ENCODE measurements around the gene GARNL3. TPM values are rescaled to one million over a fixed set of nuclear protein-coding genes. Genes with fewer than 3 reads are reported as not detected.

Gene GARNL3
- total RNA-seq, 1 experiment from 2014 or later: 11.5 TPM

DNA sequence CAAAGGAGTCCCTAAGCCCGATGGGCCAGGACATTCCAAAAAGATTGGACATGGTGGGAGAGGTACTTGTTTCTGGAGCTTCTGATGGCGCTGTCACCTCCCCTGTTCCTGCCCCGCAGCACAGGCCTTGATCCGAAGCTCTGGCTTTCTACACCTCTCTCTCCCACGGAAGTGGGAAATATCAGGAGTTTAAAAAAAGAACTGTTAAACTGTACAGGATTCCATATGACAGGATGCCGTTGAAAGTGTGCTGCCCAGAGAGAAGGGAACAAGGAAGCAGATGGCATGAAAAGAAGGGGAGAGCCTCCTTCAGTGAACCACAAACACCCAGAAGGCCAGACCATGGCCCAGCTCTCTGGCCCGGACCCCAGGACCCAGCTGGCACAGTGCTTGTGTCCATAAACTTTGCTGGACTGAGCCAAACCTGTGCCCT lies 105.6 kb downstream of the GARNL3 start:
- BruUV-seq (replicated peaks): no TSS peak
- TF ChIP-seq, protein P1, sequence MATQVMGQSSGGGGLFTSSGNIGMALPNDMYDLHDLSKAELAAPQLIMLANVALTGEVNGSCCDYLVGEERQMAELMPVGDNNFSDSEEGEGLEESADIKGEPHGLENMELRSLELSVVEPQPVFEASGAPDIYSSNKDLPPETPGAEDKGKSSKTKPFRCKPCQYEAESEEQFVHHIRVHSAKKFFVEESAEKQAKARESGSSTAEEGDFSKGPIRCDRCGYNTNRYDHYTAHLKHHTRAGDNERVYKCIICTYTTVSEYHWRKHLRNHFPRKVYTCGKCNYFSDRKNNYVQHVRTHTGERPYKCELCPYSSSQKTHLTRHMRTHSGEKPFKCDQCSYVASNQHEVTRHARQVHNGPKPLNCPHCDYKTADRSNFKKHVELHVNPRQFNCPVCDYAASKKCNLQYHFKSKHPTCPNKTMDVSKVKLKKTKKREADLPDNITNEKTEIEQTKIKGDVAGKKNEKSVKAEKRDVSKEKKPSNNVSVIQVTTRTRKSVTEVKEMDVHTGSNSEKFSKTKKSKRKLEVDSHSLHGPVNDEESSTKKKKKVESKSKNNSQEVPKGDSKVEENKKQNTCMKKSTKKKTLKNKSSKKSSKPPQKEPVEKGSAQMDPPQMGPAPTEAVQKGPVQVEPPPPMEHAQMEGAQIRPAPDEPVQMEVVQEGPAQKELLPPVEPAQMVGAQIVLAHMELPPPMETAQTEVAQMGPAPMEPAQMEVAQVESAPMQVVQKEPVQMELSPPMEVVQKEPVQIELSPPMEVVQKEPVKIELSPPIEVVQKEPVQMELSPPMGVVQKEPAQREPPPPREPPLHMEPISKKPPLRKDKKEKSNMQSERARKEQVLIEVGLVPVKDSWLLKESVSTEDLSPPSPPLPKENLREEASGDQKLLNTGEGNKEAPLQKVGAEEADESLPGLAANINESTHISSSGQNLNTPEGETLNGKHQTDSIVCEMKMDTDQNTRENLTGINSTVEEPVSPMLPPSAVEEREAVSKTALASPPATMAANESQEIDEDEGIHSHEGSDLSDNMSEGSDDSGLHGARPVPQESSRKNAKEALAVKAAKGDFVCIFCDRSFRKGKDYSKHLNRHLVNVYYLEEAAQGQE (IDR thresholded peaks at IDR 0.05; ENCODE audit: insufficient read depth in 1 of 2, low read depth in 2 of 2, low read length in 1 of 2): no peak
- TF ChIP-seq, protein P2, sequence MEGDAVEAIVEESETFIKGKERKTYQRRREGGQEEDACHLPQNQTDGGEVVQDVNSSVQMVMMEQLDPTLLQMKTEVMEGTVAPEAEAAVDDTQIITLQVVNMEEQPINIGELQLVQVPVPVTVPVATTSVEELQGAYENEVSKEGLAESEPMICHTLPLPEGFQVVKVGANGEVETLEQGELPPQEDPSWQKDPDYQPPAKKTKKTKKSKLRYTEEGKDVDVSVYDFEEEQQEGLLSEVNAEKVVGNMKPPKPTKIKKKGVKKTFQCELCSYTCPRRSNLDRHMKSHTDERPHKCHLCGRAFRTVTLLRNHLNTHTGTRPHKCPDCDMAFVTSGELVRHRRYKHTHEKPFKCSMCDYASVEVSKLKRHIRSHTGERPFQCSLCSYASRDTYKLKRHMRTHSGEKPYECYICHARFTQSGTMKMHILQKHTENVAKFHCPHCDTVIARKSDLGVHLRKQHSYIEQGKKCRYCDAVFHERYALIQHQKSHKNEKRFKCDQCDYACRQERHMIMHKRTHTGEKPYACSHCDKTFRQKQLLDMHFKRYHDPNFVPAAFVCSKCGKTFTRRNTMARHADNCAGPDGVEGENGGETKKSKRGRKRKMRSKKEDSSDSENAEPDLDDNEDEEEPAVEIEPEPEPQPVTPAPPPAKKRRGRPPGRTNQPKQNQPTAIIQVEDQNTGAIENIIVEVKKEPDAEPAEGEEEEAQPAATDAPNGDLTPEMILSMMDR (IDR thresholded peaks at IDR 0.05): no peak
- TF ChIP-seq SIN3A (IDR thresholded peaks at IDR 0.05; ENCODE audit: borderline replicate concordance, insufficient read depth, low read depth, low read length) (no peak), POLR2AphosphoS5 (IDR thresholded peaks at IDR 0.05; ENCODE audit: low read depth, low read length) (no peak), TCF7L2 (IDR thresholded peaks at IDR 0.05; ENCODE audit: low read depth, low read length) (no peak)
- no peaks in the 10 kb centered on the region for H3K4me1 ChIP-seq (ENCODE audit: control insufficient read depth, insufficient read depth, low read length)
- CTCF ChIA-PET: no interaction called here
- no peak overlapping the region for H3K27ac ChIP-seq (ENCODE audit: low read length)
- H3K36me3 ChIP-seq (ENCODE audit: control insufficient read depth, insufficient read depth, low read length): no peaks in the 10 kb centered on the region
- H3K27me3 ChIP-seq (ENCODE audit: control insufficient read depth, insufficient read depth, low read length): no peaks in the 10 kb centered on the region
- no peak overlapping the region for H3K4me3 ChIP-seq (ENCODE audit: low read depth in 2 of 2, low read length in 2 of 2)
- DNase-seq (ENCODE audit: low read depth, low spot score) (no peak), ATAC-seq (no peak)
- intact Hi-C loops (cut with micrococcal nuclease; ENCODE audit: unreplicated experiment): no loop called here
- in situ Hi-C loops (cut with HindIII; ENCODE audit: low pct_unique_long_range_greater_than_20kb, low sequenced_read_pairs): no loop called here
- no peaks in the 10 kb centered on the region for H3K9me3 ChIP-seq (ENCODE audit: control insufficient read depth, insufficient read depth, low read depth, low read length)
- POLR2A ChIA-PET: no interaction called here

DNA sequence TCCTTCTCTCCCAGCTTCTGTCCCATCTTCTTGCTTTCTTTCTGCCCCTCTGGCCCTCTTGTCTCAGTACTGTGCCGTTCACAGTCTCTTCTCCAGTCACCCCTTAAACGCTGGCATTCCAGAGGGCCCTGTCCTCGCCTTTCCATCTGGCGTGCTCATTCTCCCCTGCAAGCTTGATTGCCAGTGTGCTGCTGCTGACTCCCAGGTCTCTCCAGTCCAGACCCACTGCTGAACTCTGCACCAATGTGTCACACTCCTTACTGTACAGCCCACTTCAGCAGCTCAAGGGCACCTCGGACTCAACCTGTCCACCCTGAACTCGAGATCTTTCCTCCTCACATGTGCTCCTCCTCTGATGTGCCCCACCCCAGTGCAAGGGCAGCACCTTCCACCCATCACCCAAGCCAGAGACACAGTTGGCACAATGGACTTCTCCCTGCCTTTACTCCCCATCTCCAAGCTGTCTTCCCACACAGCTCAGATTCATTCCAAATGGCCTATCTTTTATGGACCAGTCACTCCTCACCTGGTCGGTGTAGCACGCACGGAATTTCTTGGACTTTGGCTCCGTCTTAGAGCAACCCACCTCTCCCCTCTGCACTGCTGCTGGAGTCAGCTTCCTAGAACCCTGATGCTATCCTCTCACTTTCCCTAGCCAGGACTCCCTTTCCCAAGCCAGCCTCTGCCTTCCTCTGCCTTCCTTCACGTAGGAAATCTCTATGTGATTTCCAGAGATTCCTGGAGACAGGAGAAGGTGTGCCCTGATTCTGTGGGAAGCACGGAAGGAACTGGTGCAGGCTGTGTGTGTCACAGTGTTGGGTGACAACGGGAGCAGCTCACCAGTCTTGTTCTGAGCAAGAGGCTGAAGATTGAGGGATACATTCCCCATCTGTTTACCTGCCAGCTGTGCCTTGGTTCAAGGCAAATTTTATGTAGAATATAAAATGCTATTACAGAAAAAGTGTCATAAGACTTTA lies 106.4 kb downstream of the GARNL3 start:
- ChIA-PET POLR2A (no interaction called here), CTCF (no interaction called here)
- no TSS peak for BruUV-seq (replicated peaks)
- ATAC-seq: peak; percentile 34; the same call in 1 of the 2 replicates
- in situ Hi-C loops (cut with HindIII; ENCODE audit: low pct_unique_long_range_greater_than_20kb, low sequenced_read_pairs) (no loop called here), intact Hi-C loops (cut with micrococcal nuclease; ENCODE audit: unreplicated experiment) (no loop called here)
- H3K9me3 ChIP-seq (ENCODE audit: control insufficient read depth, insufficient read depth, low read depth, low read length): no peaks in the 10 kb centered on the region
- TF ChIP-seq SIN3A (IDR thresholded peaks at IDR 0.05; ENCODE audit: borderline replicate concordance, insufficient read depth, low read depth, low read length) (no peak), POLR2AphosphoS5 (IDR thresholded peaks at IDR 0.05; ENCODE audit: low read depth, low read length) (no peak), TCF7L2 (IDR thresholded peaks at IDR 0.05; ENCODE audit: low read depth, low read length) (no peak)
- TF ChIP-seq, protein P2 (IDR thresholded peaks at IDR 0.05): no peak
- TF ChIP-seq, protein P1 (IDR thresholded peaks at IDR 0.05; ENCODE audit: insufficient read depth in 1 of 2, low read depth in 2 of 2, low read length in 1 of 2): no peak
- H3K4me3 ChIP-seq (ENCODE audit: low read depth in 2 of 2, low read length in 2 of 2): no peak overlapping the region
- H3K4me1 ChIP-seq (ENCODE audit: control insufficient read depth, insufficient read depth, low read length): no peaks in the 10 kb centered on the region
- DNase-seq (ENCODE audit: low read depth, low spot score): no peak
- no peak overlapping the region for H3K27ac ChIP-seq (ENCODE audit: low read length)
- no peaks in the 10 kb centered on the region for H3K36me3 ChIP-seq (ENCODE audit: control insufficient read depth, insufficient read depth, low read length)
- no peaks in the 10 kb centered on the region for H3K27me3 ChIP-seq (ENCODE audit: control insufficient read depth, insufficient read depth, low read length)
